HG03520 (cell line): ENCODE measurements around the gene PANK2.
"Not testable (repeated sequence)": the region's sequence is repeated elsewhere in the genome, so short reads cannot be mapped to it uniquely, and the experiment has no call there.

Experiments
- ATAC-seq: cut with Tn5 transposase; IDR thresholded peaks from one replicate; pipeline ENCODE4 v1.9.1; 2021; ENCODE audit warnings: mild to moderate bottlenecking, moderate library complexity; ENCODE audit not compliant: unreplicated experiment

The PANK2 gene

DNA sequence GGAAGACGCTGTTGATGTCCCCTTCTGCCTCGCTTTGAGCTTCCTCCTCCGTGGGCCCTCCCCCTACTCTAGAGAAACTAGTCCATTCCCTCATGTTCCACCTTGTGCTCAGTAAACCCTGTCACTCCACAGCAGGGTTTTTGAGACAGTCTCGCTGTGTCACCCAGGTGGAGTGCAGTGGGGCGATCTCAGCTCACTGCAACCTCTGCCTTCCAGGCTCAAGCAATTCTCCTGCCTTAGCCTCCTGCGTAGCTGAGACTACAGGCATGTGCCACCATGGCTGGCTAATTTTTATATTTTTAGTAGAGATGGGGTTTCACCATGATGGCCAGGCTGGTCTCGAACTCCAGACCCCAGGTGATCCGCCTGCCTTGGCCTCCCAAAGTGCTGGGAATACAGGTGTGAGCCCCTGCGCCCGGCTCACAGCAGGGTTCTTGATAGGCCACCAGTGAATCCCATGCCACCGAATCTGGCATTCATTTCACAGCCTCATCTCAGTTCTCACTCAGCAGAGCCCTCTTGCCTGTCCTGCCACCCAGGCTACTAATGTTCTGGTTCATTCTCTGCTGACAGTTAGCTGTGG lies 36.0 kb downstream of the PANK2 start:
- no peak for ATAC-seq

- no peak for ATAC-seq
Observed at GRCh38 chr20:3925899-3926638, 36.9 kb downstream of the PANK2 start.

GRCh38 chr20:3927486-3928291 lies 38.5 kb downstream of the PANK2 start:
- ATAC-seq, result no peak

DNA sequence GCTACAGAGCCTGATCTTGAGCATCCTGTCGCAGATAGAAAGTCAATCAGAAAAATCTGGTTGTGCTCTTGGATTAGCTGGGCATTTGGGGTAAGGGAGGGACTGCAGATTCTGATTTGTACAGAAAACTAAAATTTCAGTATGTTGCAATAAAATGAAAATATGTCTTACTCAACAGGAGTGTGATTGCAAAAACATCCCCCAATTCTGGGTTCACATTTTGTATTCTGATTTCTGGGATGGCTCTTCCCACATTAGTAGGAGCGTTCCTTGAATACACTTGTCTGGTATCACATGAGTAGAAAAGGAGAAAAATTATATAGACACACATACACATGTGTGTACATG lies 40.5 kb downstream of the PANK2 start:
- ATAC-seq, result no peak

- ATAC-seq, result no peak
Observed at GRCh38 chr20:3930265-3931206, 41.3 kb downstream of the PANK2 start.

GRCh38 chr20:3931664-3932063 lies 42.5 kb downstream of the PANK2 start:
- ATAC-seq, result no peak

GRCh38 chr20:3932277-3932676 lies 43.1 kb downstream of the PANK2 start:
- ATAC-seq, result no peak

GRCh38 chr20:3932681-3933080 lies 43.5 kb downstream of the PANK2 start:
- ATAC-seq, result no peak

- ATAC-seq, result no peak
Observed at GRCh38 chr20:3933218-3933617, 44.0 kb downstream of the PANK2 start.

DNA sequence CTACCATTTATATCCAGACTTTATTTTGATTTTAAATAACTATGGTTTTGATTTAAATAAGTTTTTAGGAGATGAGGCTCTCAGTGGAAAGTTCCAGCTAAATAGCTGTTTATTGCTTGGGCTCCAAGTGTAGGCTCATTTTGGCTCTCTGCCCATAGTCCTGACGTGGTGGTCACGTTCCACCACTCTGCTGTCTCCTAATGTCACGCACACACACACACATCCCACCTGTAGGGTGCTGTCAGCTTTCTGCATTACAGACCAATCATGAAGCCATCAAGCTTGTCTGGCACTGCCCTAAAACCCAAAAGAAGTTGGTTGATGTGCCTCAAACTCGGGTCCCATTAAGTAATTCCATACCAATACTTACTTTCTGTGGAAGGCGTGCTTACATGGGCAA lies 45.4 kb downstream of the PANK2 start:
- no peak for ATAC-seq

DNA sequence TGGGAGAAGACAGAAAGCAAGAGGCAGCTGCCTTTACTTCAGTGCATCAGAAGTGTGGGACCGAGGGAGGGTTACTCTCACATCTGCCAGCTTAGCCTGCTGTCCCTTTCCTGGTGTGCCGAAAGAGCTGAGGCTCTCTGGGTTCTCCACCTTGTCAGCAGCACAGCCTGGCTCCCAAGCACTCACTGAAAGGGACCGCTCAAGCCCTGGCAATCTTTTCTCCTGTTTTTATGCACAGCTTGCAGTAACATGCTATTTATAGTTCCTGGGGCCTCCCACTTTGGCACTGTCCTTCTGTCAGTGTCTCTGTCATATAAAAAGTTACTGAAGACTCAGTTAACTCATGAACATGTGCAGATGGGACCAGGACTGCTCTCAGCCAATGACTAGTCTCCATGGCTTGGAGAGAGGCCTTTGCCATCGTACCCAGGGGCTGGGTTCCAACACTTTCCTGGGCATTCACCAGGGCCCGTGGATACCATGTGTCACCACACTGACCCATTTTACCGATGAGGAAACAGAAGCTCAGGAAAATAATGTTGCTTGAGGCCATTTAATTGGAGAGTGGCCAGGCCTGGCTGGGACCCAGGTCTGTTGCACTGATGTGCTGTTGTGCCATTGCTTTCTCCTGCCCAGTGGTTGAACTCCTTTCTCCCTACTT lies 46.2 kb downstream of the PANK2 start:
- ATAC-seq, result no peak

GRCh38 chr20:3935956-3936340 lies 46.8 kb downstream of the PANK2 start:
- no peak for ATAC-seq

DNA sequence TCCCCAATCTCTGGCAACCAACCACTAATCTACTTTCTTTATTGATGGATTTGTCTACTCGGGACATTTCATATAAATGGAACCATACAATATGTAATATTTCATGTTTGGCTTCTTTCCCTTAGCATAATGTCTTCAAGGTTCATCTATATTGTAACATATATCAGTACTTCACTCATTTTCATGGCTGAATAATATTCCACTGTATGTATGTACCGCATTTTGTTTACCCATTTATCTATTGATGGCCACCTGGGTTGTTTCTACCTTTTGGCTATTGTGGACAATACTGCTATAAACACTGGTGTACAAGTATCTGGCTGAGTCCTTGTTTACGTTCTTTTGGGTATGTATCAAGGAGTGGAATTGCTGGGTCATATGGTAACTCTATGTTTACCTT lies 48.4 kb downstream of the PANK2 start:
- ATAC-seq, result no peak

DNA sequence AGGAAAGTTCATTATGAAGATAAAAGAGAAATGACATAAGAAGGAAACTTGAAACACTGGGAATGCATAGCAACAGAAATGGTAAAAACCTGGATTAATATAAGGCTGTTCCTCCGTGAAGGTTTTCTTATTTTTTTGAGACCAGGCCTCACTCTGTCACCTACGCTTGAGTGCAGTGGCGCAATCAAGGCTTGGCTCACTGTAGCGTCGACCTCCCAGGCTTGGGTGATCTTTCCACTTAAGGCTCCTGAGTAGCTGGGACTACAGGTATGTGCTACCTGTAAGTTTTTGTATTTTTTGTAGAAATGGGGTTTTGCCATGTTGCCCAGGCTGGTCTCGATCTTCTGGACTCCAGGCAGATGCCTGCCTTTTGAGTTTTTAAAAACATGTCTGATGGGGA lies 51.7 kb downstream of the PANK2 start:
- ATAC-seq, result no peak

DNA sequence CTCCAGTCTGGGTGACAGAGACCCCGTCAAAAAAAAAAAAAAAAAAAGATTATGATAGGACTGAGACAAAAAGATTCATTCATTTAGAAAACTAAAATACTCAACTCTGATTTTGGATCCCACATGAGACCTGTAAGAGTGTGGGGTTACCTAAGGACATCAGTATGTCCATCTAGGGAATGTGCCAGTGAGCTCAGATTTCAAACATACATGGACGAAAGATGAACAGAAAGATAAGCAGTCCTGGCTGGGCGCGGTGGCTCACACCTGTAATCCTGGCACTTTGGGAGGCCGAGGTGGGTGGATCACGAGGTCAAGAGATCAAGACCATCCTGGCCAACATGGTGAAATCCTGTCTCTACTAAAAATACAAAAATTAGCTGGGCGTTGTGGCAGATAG lies 57.5 kb downstream of the PANK2 start:
- not testable (repeated sequence) for ATAC-seq

- ATAC-seq, result no peak
Observed at GRCh38 chr20:3964719-3965118, 75.5 kb downstream of the PANK2 start.

DNA sequence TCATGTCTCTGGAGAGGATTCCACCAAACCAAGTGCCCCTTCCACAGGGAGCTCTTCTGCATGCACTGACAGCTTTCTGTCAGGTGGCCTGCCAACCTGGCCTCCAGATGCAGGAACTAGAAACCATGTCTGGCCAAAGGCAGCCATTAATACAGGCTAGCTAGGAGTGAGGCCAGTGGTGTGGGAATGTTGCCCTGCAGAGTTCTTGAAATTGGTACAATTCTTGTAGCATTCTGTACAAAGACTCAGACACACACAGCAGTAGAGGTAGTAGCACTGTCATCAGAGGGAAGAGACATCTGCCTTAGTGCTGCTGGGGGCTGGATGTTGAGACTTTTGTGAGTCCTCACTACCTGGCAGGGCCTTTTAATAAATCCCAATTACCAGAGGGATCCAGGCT lies 77.4 kb downstream of the PANK2 start:
- ATAC-seq, result no peak

DNA sequence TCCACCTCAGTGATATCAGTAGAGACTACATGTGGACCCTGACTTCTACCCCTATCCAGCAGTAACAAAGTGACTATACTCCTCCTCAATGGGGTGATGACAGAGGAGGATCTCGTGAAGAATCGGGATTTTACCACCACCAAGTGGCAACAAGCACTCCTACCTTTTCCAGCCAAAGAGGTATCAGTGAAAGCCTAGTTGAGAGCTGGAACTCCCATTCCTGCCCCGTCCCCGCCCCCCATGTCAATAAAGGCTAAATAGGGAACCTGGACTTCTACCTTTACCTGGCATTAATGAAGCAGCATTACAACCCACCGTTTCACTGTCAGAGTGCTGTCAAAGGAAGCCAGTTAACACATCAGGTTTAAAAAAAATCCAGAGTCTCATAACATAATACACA lies 80.8 kb downstream of the PANK2 start:
- no peak for ATAC-seq

DNA sequence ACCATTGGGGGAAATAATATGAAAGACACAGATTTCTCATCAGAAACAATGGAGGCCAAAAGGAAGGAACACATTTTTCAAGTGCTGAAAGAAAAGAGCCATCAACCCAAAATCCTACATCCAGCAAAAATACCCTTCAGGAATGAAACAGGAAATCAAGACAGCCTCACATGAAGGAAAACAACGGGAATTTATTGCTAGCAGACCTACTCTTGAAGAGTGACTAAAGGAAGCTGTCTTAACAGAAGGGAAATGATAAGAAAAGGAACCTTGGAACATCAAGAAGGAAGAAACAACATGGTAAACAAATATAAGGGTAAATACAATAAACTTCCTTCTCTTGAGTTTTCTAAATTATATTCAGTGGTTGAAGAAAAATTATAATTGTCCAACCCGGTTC lies 82.0 kb downstream of the PANK2 start:
- ATAC-seq, result no peak

DNA sequence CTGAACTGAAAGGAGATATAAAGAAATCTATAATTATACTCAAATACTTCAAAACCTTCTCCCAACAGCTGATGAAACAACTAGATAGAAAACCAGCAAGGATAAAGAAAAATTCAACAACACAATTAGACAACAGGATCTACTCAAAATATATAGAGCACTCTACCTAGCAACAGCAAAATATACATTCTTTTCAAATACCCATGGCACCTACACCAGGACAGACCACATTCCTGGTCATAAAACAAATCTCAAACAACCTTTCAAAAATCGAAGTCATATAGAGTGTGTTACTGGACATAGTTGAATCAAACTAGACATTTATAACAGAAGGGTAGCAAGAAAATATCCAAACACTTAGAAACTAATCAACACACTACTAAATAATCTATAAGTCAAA lies 83.0 kb downstream of the PANK2 start:
- no peak for ATAC-seq

- ATAC-seq, result not testable (repeated sequence)
Observed at GRCh38 chr20:3972631-3973030, 83.4 kb downstream of the PANK2 start.
